Effector memory CD4-positive, alpha-beta T cell (primary cell): ENCODE results near the gene NDUFAF8.

Experiments
- DNase-seq, 3 donors: peaks; one replicate each; pipeline ENCODE4 v3.0.0-alpha.2; 2020
- H3K27ac ChIP-seq: 2 replicates; pipeline ENCODE4 v1.7.0; 2013; ENCODE audit warnings: mild to moderate bottlenecking, low read length, moderate library complexity; ENCODE audit not compliant: insufficient read depth, poor library complexity, severe bottlenecking
- H3K27me3 ChIP-seq: replicated peaks from 2 replicates; pipeline ENCODE4 v1.7.0; 2013; ENCODE audit warnings: mild to moderate bottlenecking, low read length; ENCODE audit not compliant: insufficient read depth, control insufficient read depth, poor library complexity, severe bottlenecking
- H3K36me3 ChIP-seq: 2 replicates; pipeline ENCODE4 v1.7.0; 2013; ENCODE audit warnings: mild to moderate bottlenecking, low read length, moderate library complexity; ENCODE audit not compliant: control insufficient read depth, insufficient read depth
- H3K4me1 ChIP-seq: 2 replicates; pipeline ENCODE4 v1.7.0; 2013; ENCODE audit warnings: low read length, mild to moderate bottlenecking; ENCODE audit not compliant: control insufficient read depth, insufficient read depth, poor library complexity, severe bottlenecking
- H3K4me3 ChIP-seq: 2 replicates; pipeline ENCODE4 v1.7.0; 2013; ENCODE audit warnings: low read length, low read depth, mild to moderate bottlenecking; ENCODE audit not compliant: insufficient read depth, poor library complexity, severe bottlenecking
- H3K9me3 ChIP-seq: 2 replicates; pipeline ENCODE4 v1.7.0; 2013; ENCODE audit warnings: mild to moderate bottlenecking, low read length, moderate library complexity; ENCODE audit not compliant: control insufficient read depth

NDUFAF8 gene

GRCh38 chr17:81261582-81262336 lies 22.6 kb downstream of the NDUFAF8 start:
- Histone ChIP-seq H3K4me1 (no peaks in the 10 kb centered on the region), H3K4me3 (no peak overlapping the region), H3K27me3 (no peaks in the 10 kb centered on the region), H3K9me3 (no peaks in the 10 kb centered on the region), H3K36me3 (peaks cover 84% of the 10 kb centered on the region), H3K27ac (no peak overlapping the region)
- DNase-seq, result no peak

DNA sequence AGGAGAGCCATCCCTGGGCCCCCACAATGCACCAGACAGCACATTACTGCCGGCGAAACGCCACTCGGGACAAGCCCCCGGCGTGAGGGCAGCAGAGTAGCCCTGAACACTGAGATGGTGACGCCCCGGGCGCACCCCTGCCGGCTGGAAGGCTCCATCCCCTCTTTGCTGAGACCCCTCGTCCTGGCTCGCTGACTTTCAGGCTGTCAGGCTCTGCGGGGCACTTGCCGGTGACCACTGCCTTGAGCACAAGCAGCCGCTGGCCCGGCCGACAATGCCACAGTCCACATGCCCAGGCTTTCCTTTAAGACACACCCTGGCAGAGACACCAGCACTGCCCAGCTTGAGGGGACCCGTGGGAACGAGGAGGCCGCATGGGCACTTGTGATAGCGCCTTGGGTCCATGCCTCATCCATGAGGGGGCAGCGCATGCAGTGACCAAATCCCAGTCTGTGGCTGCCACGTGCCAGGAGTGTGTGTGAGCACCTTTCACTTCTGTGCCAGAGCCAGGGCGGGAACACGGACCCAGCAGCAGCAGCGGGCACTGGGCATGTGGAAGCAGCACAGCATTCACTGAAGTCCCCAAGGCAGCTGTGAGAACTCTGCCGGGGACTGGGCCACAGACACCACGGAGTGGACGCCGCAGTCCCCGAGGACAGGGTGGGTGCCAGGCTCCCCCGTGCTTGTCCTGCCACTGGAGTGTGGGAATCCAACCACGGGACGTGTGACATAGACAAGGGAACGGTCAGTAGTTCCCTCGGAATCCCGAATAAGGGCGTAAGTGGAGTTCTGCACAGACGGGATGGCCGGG lies 24.5 kb downstream of the NDUFAF8 start:
- no peak overlapping the region for H3K27ac ChIP-seq
- no peaks in the 10 kb centered on the region for H3K27me3 ChIP-seq
- H3K4me3 ChIP-seq, result no peak overlapping the region
- no peaks in the 10 kb centered on the region for H3K4me1 ChIP-seq
- DNase-seq, result no peak
- peaks cover 77% of the 10 kb centered on the region for H3K36me3 ChIP-seq
- H3K9me3 ChIP-seq, result no peaks in the 10 kb centered on the region

DNA sequence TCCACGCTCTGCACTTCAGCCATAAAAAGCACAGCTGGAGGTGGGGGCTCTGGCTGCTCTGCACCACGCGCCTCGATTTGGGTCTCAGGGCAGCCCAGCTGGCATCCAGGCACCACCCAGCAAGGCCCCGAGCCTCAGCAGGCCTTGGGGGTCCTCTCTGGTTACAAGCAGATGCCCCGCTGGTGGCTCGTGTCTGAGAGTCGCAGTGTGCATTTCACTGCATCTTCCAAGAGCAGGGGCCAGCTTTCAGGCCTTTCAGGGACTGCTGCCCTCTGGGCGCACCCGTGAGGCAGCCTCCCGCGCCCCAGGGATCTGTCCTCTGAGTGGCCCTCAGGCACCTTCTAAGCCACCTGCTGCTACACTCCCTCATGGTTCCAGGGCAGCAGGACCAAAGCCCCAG lies 25.5 kb downstream of the NDUFAF8 start:
- H3K4me1 ChIP-seq, result no peaks in the 10 kb centered on the region
- peaks cover 75% of the 10 kb centered on the region for H3K36me3 ChIP-seq
- H3K27ac ChIP-seq, result no peak overlapping the region
- no peak overlapping the region for H3K4me3 ChIP-seq
- H3K27me3 ChIP-seq, result no peaks in the 10 kb centered on the region
- H3K9me3 ChIP-seq, result no peaks in the 10 kb centered on the region
- DNase-seq, result no peak

DNA sequence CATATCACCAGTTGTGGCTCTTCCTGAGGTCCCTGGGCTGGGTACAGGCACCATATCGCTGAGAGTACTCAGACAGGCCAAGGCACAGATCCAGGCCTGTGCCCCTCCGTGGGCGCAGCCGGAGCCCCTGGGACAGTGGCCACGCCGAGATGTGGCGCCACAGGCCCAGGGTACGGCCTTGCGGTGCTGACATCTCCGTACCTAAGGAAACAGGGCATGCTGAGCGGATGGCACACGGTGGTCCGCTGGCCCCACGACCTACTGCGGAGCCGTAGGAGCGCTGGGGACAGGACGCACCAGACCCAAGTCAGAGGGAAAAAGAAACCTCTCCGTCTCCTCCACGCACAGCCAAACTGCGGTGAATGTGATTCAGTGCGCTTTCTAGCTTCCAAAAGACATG lies 26.5 kb downstream of the NDUFAF8 start:
- H3K27ac ChIP-seq, result no peak overlapping the region
- H3K4me3 ChIP-seq, result no peak overlapping the region
- H3K36me3 ChIP-seq, result peaks cover 73% of the 10 kb centered on the region
- H3K9me3 ChIP-seq, result no peaks in the 10 kb centered on the region
- no peaks in the 10 kb centered on the region for H3K27me3 ChIP-seq
- no peaks in the 10 kb centered on the region for H3K4me1 ChIP-seq
- DNase-seq, result no peak

DNA sequence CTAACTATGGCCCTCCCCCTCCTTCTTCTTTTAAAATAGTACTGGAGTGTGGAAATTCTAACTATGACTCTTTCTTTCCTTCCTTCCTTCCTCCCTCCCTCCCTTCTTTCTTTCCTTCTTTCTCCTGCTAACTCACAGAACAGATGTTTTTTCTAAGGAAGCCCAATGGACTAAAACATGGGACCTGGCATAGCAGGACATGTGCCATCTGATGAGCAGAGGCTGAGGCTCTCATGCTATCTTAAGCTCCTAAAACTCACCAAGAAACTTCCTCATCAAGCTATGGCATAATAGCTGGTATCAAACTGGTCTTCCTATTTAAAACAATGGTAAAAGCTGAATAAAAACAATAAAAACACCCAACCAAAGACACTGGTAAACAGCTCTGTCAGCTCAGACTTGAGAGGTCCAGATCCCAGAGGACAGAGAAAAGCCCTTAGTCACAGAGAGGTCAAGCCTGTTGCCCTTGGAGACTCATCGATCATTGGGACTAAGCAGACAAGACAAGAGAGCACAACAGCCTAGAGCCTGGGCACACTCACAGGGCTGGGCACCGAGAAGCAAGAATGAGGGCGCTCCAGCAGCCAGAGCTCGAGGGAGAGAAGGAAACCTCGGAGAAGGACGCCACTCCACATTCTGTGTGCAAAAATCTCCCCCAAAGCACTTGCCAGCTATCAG lies 28.4 kb downstream of the NDUFAF8 start:
- no peak for DNase-seq
- Histone ChIP-seq H3K36me3 (peaks cover 62% of the 10 kb centered on the region), H3K4me1 (no peaks in the 10 kb centered on the region), H3K27me3 (no peaks in the 10 kb centered on the region), H3K27ac (no peak overlapping the region), H3K9me3 (no peaks in the 10 kb centered on the region), H3K4me3 (no peak overlapping the region)

DNA sequence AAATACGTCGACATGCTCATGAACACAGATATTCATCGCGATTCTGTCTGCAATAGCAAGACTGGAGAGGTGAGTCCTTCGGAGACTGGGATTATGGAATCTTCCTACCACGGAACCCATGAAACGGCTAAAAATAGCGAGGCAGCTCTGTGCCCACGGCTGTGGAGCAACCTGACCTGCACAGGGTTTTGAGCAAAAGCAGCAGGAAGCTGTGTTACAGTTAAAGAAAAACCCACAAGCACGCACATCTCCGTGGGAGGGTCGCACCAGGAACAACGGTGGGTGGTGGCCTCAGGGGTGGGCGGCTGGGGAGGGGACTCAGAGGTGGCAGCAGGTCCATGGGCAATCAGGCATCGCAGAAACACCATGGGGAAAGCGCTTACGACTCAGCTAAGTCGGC lies 31.2 kb downstream of the NDUFAF8 start:
- no peak overlapping the region for H3K4me3 ChIP-seq
- no peaks in the 10 kb centered on the region for H3K27me3 ChIP-seq
- no peaks in the 10 kb centered on the region for H3K4me1 ChIP-seq
- H3K9me3 ChIP-seq, result no peaks in the 10 kb centered on the region
- no peak overlapping the region for H3K27ac ChIP-seq
- DNase-seq, result no peak
- peaks cover 68% of the 10 kb centered on the region for H3K36me3 ChIP-seq

GRCh38 chr17:81271226-81271625 lies 32.1 kb downstream of the NDUFAF8 start:
- no peak for DNase-seq
- Histone ChIP-seq H3K27ac (no peak overlapping the region), H3K4me3 (no peak overlapping the region), H3K27me3 (no peaks in the 10 kb centered on the region), H3K36me3 (peaks cover 68% of the 10 kb centered on the region), H3K9me3 (no peaks in the 10 kb centered on the region), H3K4me1 (no peaks in the 10 kb centered on the region)

GRCh38 chr17:81272616-81273015 lies 33.5 kb downstream of the NDUFAF8 start:
- no peak overlapping the region for H3K4me3 ChIP-seq
- no peaks in the 10 kb centered on the region for H3K27me3 ChIP-seq
- H3K9me3 ChIP-seq, result no peaks in the 10 kb centered on the region
- H3K4me1 ChIP-seq, result no peaks in the 10 kb centered on the region
- no peak for DNase-seq
- no peak overlapping the region for H3K27ac ChIP-seq
- H3K36me3 ChIP-seq, result peaks cover 77% of the 10 kb centered on the region

DNA sequence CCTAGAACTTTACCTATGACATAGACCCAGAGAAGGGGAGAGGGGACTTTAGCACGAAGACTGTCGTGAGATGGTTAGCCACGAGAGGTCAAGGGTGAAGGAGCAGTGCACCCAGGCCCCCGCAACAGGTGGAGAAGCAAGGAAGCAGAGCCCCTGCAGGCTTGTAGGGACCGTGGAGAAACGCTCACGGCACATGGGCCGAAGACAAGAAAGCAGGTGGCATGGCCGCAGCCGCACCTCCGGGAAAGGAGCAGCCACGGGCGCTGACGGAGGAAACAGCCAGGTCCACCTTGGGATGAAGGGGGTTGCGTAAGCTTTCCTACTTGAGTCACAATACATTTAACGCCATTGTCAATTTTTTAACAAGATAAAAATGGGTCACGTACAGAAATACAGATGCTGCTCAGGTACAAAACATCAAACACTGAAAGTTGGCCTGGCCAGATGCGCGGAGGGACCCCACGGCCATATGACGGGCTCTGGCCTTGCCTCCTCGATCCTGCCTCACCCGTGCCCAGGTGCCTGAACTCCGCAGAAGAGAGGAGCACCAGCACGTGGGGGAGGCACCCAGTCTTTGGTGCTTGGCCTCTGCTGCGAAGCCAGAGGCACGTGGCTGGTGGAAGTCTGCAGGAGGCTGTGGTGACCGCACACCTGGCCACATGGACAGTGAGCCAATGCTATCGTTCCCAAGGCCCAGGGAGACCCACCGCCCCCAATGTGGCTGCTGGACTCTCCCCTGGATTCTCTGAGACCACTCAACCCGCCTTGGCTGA lies 34.8 kb downstream of the NDUFAF8 start:
- Histone ChIP-seq H3K27ac (no peak overlapping the region), H3K9me3 (no peaks in the 10 kb centered on the region), H3K4me1 (no peaks in the 10 kb centered on the region), H3K4me3 (no peak overlapping the region), H3K36me3 (peaks cover 82% of the 10 kb centered on the region), H3K27me3 (no peaks in the 10 kb centered on the region)
- DNase-seq, result no peak
